Liver (tissue), 3 donors: ENCODE results near the gene GCKR.

Source experiments
- TAF1 ChIP-seq: conservative IDR thresholded peaks from 2 replicates; pipeline ENCODE4 v1.6.1; 2016; ENCODE audit warnings: antibody characterized with exemption, mild to moderate bottlenecking
- TF ChIP-seq, protein P1 (sequence below): IDR thresholded peaks from 2 replicates; pipeline ENCODE4 v1.6.1; 2016; ENCODE audit warnings: antibody characterized with exemption, mild to moderate bottlenecking
- TF ChIP-seq, protein P2 (sequence below): IDR thresholded peaks from 2 replicates; pipeline ENCODE4 v1.6.1; 2016; ENCODE audit warnings: antibody characterized with exemption
- TF ChIP-seq, protein P3 (sequence below): fragments of 150-350 bp; IDR thresholded peaks from 2 replicates; pipeline ENCODE4 v1.5.1; 2017; ENCODE audit warnings: improper control_type of control experiment, low read depth, low read length; ENCODE audit not compliant: missing input control
- donor health status: healthy.
- donor health status: healthy.

DNA sequence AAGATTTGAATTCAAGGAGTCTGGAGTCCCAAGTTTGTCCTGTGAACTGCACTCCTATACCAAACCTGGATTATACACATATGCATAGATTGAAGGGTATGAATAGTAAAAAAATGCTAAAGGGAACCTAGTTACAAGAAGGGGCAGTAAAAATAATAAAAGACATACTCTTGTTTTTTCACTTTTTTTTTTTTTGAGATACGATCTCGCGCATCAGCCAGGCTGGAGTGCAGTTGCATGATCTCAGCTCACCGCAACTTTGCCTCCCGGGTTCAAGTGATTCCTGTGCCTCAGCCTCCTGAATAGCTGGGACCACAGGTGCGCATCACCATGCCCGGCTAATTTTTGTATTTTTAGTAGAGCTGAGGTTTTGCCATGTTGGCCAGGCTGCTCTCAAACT, 32.2 kb upstream of the GCKR start:
- TF ChIP-seq, protein P1, sequence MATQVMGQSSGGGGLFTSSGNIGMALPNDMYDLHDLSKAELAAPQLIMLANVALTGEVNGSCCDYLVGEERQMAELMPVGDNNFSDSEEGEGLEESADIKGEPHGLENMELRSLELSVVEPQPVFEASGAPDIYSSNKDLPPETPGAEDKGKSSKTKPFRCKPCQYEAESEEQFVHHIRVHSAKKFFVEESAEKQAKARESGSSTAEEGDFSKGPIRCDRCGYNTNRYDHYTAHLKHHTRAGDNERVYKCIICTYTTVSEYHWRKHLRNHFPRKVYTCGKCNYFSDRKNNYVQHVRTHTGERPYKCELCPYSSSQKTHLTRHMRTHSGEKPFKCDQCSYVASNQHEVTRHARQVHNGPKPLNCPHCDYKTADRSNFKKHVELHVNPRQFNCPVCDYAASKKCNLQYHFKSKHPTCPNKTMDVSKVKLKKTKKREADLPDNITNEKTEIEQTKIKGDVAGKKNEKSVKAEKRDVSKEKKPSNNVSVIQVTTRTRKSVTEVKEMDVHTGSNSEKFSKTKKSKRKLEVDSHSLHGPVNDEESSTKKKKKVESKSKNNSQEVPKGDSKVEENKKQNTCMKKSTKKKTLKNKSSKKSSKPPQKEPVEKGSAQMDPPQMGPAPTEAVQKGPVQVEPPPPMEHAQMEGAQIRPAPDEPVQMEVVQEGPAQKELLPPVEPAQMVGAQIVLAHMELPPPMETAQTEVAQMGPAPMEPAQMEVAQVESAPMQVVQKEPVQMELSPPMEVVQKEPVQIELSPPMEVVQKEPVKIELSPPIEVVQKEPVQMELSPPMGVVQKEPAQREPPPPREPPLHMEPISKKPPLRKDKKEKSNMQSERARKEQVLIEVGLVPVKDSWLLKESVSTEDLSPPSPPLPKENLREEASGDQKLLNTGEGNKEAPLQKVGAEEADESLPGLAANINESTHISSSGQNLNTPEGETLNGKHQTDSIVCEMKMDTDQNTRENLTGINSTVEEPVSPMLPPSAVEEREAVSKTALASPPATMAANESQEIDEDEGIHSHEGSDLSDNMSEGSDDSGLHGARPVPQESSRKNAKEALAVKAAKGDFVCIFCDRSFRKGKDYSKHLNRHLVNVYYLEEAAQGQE, result no peak
- TF ChIP-seq, protein P2, sequence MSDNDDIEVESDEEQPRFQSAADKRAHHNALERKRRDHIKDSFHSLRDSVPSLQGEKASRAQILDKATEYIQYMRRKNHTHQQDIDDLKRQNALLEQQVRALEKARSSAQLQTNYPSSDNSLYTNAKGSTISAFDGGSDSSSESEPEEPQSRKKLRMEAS, result no peak
- TF ChIP-seq, protein P3, sequence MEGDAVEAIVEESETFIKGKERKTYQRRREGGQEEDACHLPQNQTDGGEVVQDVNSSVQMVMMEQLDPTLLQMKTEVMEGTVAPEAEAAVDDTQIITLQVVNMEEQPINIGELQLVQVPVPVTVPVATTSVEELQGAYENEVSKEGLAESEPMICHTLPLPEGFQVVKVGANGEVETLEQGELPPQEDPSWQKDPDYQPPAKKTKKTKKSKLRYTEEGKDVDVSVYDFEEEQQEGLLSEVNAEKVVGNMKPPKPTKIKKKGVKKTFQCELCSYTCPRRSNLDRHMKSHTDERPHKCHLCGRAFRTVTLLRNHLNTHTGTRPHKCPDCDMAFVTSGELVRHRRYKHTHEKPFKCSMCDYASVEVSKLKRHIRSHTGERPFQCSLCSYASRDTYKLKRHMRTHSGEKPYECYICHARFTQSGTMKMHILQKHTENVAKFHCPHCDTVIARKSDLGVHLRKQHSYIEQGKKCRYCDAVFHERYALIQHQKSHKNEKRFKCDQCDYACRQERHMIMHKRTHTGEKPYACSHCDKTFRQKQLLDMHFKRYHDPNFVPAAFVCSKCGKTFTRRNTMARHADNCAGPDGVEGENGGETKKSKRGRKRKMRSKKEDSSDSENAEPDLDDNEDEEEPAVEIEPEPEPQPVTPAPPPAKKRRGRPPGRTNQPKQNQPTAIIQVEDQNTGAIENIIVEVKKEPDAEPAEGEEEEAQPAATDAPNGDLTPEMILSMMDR, result no peak
- no peak for TF ChIP-seq TAF1
